Measurements from ENCODE around the gene NCAM2.

NCAM2 gene

DNA sequence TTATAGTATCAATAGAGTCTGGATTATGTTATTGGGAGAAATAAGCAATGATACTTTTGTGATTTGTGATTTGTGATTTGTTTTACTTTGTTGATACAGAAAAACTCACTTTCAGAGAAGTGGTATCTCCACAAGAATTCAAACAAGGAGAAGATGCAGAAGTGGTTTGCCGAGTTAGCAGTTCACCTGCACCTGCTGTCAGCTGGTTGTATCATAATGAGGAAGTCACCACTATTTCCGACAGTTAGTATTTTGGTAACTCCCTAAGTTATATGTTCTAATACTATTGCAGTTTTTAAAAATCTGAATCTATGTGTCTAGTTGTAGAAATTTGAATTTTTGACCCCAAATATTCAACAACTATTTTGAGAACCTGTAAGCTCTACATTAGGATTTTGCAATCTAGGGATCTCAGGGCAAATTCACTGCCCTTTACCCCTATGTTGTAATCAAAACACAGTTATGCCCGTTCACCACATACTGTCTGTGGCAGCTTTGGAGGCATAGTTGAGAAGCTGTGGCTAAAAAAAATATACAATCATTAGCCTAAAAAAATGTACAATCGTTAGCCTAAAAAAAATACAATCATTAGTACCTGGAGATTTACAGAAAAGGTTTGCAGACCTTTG is 288.1 kb downstream of the NCAM2 start:
- TF ChIP-seq USF1 (IDR thresholded peaks at IDR 0.05): no peak
- TF ChIP-seq, protein P1, sequence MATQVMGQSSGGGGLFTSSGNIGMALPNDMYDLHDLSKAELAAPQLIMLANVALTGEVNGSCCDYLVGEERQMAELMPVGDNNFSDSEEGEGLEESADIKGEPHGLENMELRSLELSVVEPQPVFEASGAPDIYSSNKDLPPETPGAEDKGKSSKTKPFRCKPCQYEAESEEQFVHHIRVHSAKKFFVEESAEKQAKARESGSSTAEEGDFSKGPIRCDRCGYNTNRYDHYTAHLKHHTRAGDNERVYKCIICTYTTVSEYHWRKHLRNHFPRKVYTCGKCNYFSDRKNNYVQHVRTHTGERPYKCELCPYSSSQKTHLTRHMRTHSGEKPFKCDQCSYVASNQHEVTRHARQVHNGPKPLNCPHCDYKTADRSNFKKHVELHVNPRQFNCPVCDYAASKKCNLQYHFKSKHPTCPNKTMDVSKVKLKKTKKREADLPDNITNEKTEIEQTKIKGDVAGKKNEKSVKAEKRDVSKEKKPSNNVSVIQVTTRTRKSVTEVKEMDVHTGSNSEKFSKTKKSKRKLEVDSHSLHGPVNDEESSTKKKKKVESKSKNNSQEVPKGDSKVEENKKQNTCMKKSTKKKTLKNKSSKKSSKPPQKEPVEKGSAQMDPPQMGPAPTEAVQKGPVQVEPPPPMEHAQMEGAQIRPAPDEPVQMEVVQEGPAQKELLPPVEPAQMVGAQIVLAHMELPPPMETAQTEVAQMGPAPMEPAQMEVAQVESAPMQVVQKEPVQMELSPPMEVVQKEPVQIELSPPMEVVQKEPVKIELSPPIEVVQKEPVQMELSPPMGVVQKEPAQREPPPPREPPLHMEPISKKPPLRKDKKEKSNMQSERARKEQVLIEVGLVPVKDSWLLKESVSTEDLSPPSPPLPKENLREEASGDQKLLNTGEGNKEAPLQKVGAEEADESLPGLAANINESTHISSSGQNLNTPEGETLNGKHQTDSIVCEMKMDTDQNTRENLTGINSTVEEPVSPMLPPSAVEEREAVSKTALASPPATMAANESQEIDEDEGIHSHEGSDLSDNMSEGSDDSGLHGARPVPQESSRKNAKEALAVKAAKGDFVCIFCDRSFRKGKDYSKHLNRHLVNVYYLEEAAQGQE (IDR thresholded peaks at IDR 0.05; ENCODE audit: low read depth): no peak
- TF ChIP-seq EGR1 (IDR thresholded peaks at IDR 0.05): no peak
- TF ChIP-seq MAX (IDR thresholded peaks at IDR 0.05): no peak
- TF ChIP-seq CREB1 (IDR thresholded peaks at IDR 0.05; ENCODE audit: low read depth): no peak
- no peak for TF ChIP-seq CEBPB (IDR thresholded peaks at IDR 0.05)
- no peak for TF ChIP-seq TEAD4 (IDR thresholded peaks at IDR 0.05)
- no peak for TF ChIP-seq FOXM1 (IDR thresholded peaks at IDR 0.05; ENCODE audit: borderline replicate concordance, low read depth)
- no peak for TF ChIP-seq TCF12 (IDR thresholded peaks at IDR 0.05; ENCODE audit: low read depth)
- TF ChIP-seq NFIC (IDR thresholded peaks at IDR 0.05): no peak
- TF ChIP-seq YY1 (IDR thresholded peaks at IDR 0.05; ENCODE audit: low read depth): no peak
- no peak for TF ChIP-seq RAD21 (IDR thresholded peaks at IDR 0.05; ENCODE audit: low read depth)
- no peak for TF ChIP-seq ZBTB7A (IDR thresholded peaks at IDR 0.05; ENCODE audit: low read depth)
- TF ChIP-seq TAF1 (IDR thresholded peaks at IDR 0.05; ENCODE audit: low read depth): no peak
- TF ChIP-seq EP300 (IDR thresholded peaks at IDR 0.05; ENCODE audit: borderline replicate concordance): no peak

DNA sequence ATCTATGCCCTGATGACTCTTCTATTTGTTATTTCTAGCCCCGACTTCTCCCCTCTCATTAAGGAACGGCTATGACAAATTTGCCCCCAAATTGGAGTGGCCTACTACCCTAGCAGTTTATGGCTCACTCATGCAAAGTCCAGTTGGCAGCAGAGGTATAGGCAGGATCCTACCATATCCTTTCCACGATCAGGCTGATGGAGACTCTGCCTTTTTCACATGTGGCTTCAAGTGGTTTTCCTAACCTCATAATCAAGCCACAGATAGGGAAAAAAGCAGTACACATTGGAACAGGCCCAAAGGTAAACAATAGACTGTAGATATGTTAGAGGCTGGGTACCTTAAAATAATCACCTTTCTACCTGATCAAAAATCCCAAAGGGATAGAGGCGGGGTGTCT is 292.5 kb downstream of the NCAM2 start:
- no peak for TF ChIP-seq CREB1 (IDR thresholded peaks at IDR 0.05; ENCODE audit: low read depth)
- no peak for TF ChIP-seq NFIC (IDR thresholded peaks at IDR 0.05)
- TF ChIP-seq TEAD4 (IDR thresholded peaks at IDR 0.05): no peak
- no peak for TF ChIP-seq RAD21 (IDR thresholded peaks at IDR 0.05; ENCODE audit: low read depth)
- TF ChIP-seq, protein P1 (IDR thresholded peaks at IDR 0.05; ENCODE audit: low read depth): no peak
- TF ChIP-seq ZBTB7A (IDR thresholded peaks at IDR 0.05; ENCODE audit: low read depth): no peak
- no peak for TF ChIP-seq TAF1 (IDR thresholded peaks at IDR 0.05; ENCODE audit: low read depth)
- TF ChIP-seq EGR1 (IDR thresholded peaks at IDR 0.05): no peak
- no peak for TF ChIP-seq TCF12 (IDR thresholded peaks at IDR 0.05; ENCODE audit: low read depth)
- no peak for TF ChIP-seq MAX (IDR thresholded peaks at IDR 0.05)

GRCh38 chr21:21291883-21292569 is 293.8 kb downstream of the NCAM2 start:
- TF ChIP-seq FOXM1 (IDR thresholded peaks at IDR 0.05; ENCODE audit: borderline replicate concordance, low read depth): no peak
- TF ChIP-seq RAD21 (IDR thresholded peaks at IDR 0.05; ENCODE audit: low read depth): no peak
- no peak for TF ChIP-seq MAX (IDR thresholded peaks at IDR 0.05)
- no peak for TF ChIP-seq USF1 (IDR thresholded peaks at IDR 0.05)
- TF ChIP-seq EP300 (IDR thresholded peaks at IDR 0.05; ENCODE audit: borderline replicate concordance): no peak
- TF ChIP-seq CREB1 (IDR thresholded peaks at IDR 0.05; ENCODE audit: low read depth): no peak
- no peak for TF ChIP-seq TEAD4 (IDR thresholded peaks at IDR 0.05)

- TF ChIP-seq TAF1 (IDR thresholded peaks at IDR 0.05; ENCODE audit: low read depth) (no peak), ZBTB7A (IDR thresholded peaks at IDR 0.05; ENCODE audit: low read depth) (no peak), USF1 (IDR thresholded peaks at IDR 0.05) (no peak), FOXM1 (IDR thresholded peaks at IDR 0.05; ENCODE audit: borderline replicate concordance, low read depth) (no peak), YY1 (IDR thresholded peaks at IDR 0.05; ENCODE audit: low read depth) (no peak), CEBPB (IDR thresholded peaks at IDR 0.05) (no peak), EP300 (IDR thresholded peaks at IDR 0.05; ENCODE audit: borderline replicate concordance) (no peak), RAD21 (IDR thresholded peaks at IDR 0.05; ENCODE audit: low read depth) (no peak)
- TF ChIP-seq, protein P1 (IDR thresholded peaks at IDR 0.05; ENCODE audit: low read depth): no peak
Observed at GRCh38 chr21:21295303-21295702, 297.1 kb downstream of the NCAM2 start.
